ENCODE measurements around the gene MS4A8. TPM values are rescaled to one million over a fixed set of nuclear protein-coding genes. Genes with fewer than 3 reads are reported as not detected.

MS4A8 gene
- total RNA-seq, 4 donors from 2014 or later, result not detected

DNA sequence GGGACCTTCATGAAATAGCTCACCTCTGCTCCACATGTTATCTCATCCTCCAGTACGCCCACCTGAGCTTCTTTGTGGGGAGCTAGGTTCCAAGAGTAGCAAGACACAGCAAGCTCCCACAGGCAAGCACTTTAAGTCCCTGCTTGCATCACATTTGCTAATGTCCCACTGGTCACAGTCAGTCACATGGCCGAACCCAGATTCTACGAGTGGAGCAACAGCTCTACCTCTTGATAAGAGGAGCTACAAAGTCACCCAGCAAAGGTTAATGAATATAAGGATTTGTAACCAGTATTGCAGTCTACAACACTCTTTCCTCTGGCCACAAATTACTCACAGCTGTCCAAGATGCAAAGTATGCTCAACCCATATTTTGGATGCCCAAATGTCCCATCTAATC is 42.0 kb downstream of the MS4A8 start:
- TF ChIP-seq POLR2AphosphoS5 (IDR thresholded peaks at IDR 0.05) (no peak), CTCF (IDR thresholded peaks at IDR 0.05) (no peak), POLR2A (IDR thresholded peaks at IDR 0.05; ENCODE audit: low read depth) (no peak), EP300 (IDR thresholded peaks at IDR 0.05) (no peak)
- H3K9me3 ChIP-seq, result peaks cover 0 to 10% (median 0%) of the 10 kb centered on the region in 4 donors

GRCh38 chr11:60743058-60743457 is 43.6 kb downstream of the MS4A8 start:
- no peaks in the 10 kb centered on the region for H3K36me3 ChIP-seq
- H3K9me3 ChIP-seq, result peaks cover 0 to 10% (median 0%) of the 10 kb centered on the region in 4 donors
- no peak overlapping the region for H3K4me3 ChIP-seq
- H3K27ac ChIP-seq (replicated peaks in 1 of 4), result no peak overlapping the region
- no peak for DNase-seq (ENCODE audit: extremely low spot score)
- peaks cover 0 to 21% (median 0%) of the 10 kb centered on the region in 4 donors for H3K27me3 ChIP-seq
- TF ChIP-seq POLR2A (IDR thresholded peaks at IDR 0.05; ENCODE audit: low read depth) (no peak), CTCF (IDR thresholded peaks at IDR 0.05) (no peak), EP300 (IDR thresholded peaks at IDR 0.05) (no peak), POLR2AphosphoS5 (IDR thresholded peaks at IDR 0.05) (no peak)
- H3K4me1 ChIP-seq, result no peaks in the 10 kb centered on the region
- intact Hi-C loops (cut with DNase I), result no loop called here
- WGBS, result 100% methylated on average over 1 of the region's 1 CpG

More for the DNA sequence above, 42.0 kb downstream of the MS4A8 start:
- WGBS, result 74% methylated on average over 3 of the region's 3 CpGs
- no peak overlapping the region for H3K4me3 ChIP-seq
- H3K36me3 ChIP-seq, result no peaks in the 10 kb centered on the region
- H3K27ac ChIP-seq (replicated peaks in 1 of 4), result no peak overlapping the region
- DNase-seq (ENCODE audit: extremely low spot score), result no peak
- no peaks in the 10 kb centered on the region for H3K4me1 ChIP-seq
- H3K27me3 ChIP-seq, result peaks cover 0 to 22% (median 0%) of the 10 kb centered on the region in 4 donors
- intact Hi-C loops (cut with DNase I), result no loop called here

DNA sequence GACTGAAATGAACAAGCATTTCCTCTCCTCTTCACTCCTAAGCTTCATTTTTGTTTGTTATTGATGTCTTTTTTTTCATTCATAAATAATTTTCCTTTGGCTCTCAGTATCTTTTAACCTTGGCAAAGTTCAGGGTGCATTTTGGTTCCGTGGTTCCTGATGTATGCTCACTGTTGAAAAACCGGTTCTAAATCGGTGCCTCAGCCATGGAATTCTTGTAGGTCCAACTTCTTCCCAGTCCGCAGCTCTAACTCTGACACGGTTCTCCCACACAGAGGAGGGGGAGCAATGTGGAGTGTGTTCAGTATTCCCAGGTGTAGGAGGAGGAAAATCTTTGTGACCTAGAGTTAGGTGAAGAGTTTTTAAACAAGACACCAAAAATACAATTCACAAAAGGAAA is 44.7 kb downstream of the MS4A8 start:
- 87% methylated on average over 5 of the region's 5 CpGs for WGBS
- H3K9me3 ChIP-seq, result peaks cover 0 to 10% (median 0%) of the 10 kb centered on the region in 4 donors
- peaks cover 0 to 14% (median 0%) of the 10 kb centered on the region in 4 donors for H3K27me3 ChIP-seq
- H3K4me3 ChIP-seq, result no peak overlapping the region
- no peaks in the 10 kb centered on the region for H3K36me3 ChIP-seq
- DNase-seq (ENCODE audit: extremely low spot score), result no peak
- intact Hi-C loops (cut with DNase I), result no loop called here
- TF ChIP-seq POLR2AphosphoS5 (IDR thresholded peaks at IDR 0.05), result no peak
- no peak for TF ChIP-seq CTCF (IDR thresholded peaks at IDR 0.05)
- no peak for TF ChIP-seq POLR2A (IDR thresholded peaks at IDR 0.05; ENCODE audit: low read depth)
- TF ChIP-seq EP300 (IDR thresholded peaks at IDR 0.05), result no peak
- H3K27ac ChIP-seq (replicated peaks in 1 of 4), result no peak overlapping the region
- H3K4me1 ChIP-seq, result no peaks in the 10 kb centered on the region

DNA sequence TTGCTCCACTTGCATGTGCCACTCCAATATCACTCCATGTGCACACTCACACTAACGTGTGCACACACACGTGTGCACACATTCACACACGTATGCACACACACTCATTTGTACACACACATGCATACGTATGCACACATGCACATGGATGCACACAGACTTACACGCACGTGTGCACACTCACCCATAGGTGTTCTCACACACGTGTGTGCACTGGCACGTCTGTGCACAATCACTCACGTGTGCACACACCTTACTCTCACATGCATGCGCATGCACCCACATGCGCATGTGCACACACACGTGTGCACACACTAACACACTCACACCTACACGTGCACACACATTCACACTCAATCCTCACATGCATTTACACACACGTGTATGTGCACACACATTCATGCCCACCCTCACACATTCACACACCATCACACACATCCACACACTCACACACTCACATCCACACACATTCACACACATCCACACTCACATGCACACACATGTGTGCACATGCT is 48.0 kb downstream of the MS4A8 start:
- H3K9me3 ChIP-seq, result no peaks in the 10 kb centered on the region
- no peak overlapping the region for H3K4me3 ChIP-seq
- peaks cover 0 to 18% (median 0%) of the 10 kb centered on the region in 4 donors for H3K27me3 ChIP-seq
- no peaks in the 10 kb centered on the region for H3K4me1 ChIP-seq
- 92% methylated on average over 14 of the region's 14 CpGs for WGBS
- intact Hi-C loops (cut with DNase I), result no loop called here
- no peak for DNase-seq (ENCODE audit: extremely low spot score)
- no peaks in the 10 kb centered on the region for H3K36me3 ChIP-seq
- TF ChIP-seq POLR2A (IDR thresholded peaks at IDR 0.05; ENCODE audit: low read depth) (no peak), CTCF (IDR thresholded peaks at IDR 0.05) (no peak), EP300 (IDR thresholded peaks at IDR 0.05) (no peak), POLR2AphosphoS5 (IDR thresholded peaks at IDR 0.05) (no peak)
- no peak overlapping the region for H3K27ac ChIP-seq (replicated peaks in 1 of 4)

DNA sequence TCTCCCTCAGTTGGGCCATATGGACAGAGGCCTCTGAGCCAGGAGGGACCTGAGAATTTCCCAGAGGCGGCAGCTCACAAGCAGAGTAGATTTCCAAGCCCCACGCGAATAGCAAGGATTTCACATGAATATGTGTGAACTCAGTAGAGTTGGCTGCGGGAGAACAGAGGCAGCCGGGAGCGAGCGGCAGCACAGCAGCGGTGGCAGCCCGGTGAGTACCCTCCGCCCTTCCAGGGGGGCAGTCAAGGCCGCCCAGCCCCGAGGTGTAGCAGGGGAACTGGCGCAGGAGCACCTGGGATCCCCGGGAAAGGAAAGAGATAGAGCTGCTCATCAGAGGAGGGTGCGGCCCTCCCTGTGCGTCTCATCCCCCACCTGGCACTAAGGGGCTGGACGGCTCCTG is 48.8 kb downstream of the MS4A8 start:
- Histone ChIP-seq H3K9me3 (no peaks in the 10 kb centered on the region), H3K4me3 (no peak overlapping the region), H3K27me3 (peaks cover 0 to 26% (median 0%) of the 10 kb centered on the region in 4 donors), H3K4me1 (no peaks in the 10 kb centered on the region), H3K27ac (replicated peaks in 1 of 4) (no peak overlapping the region), H3K36me3 (no peaks in the 10 kb centered on the region)
- TF ChIP-seq EP300 (IDR thresholded peaks at IDR 0.05) (no peak), POLR2AphosphoS5 (IDR thresholded peaks at IDR 0.05) (no peak), POLR2A (IDR thresholded peaks at IDR 0.05; ENCODE audit: low read depth) (no peak), CTCF (IDR thresholded peaks at IDR 0.05) (no peak)
- no peak for DNase-seq (ENCODE audit: extremely low spot score)
- intact Hi-C loops (cut with DNase I), result no loop called here
- 85% methylated on average over 5 of the region's 17 CpGs for WGBS

Measured in esophagus muscularis mucosa (tissue), 4 donors.